Measurements from ENCODE around the gene MRPL3.
A peak's percentile ranks its signal among the peaks of the same experiment; 100 is the strongest.

MRPL3 gene

GRCh38 chr3:131502530-131503319, at the start of gene MRPL3:
Gene MRPL3 (minus strand): TSS chr3:131502971. CDS start chr3:131502821, 150 bp downstream.
- peak; percentile 94 for DNase-seq

DNA sequence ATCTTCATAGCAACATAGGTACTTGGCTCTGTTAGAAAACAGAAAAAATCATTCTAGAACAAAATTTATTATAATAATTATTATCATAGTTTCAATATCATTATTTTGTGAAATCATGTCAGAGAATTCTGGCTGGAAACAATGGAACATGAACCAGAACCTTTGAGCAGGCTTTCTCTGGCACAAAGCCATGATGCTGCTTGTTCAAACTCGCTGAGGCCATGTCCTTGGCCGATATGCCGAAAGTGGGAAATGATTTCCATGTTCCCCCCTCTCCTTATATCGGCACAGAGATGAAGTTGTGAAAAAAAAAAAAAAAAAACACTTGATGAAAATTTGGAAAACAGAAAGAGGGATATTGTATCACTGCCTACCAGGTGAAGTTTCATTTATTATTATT, 49.0 kb upstream of the MRPL3 start:
- peak; percentile 43 for DNase-seq

GRCh38 chr3:131550562-131551465, 48.0 kb upstream of the MRPL3 start:
- DNase-seq, result peak; percentile 37

DNA sequence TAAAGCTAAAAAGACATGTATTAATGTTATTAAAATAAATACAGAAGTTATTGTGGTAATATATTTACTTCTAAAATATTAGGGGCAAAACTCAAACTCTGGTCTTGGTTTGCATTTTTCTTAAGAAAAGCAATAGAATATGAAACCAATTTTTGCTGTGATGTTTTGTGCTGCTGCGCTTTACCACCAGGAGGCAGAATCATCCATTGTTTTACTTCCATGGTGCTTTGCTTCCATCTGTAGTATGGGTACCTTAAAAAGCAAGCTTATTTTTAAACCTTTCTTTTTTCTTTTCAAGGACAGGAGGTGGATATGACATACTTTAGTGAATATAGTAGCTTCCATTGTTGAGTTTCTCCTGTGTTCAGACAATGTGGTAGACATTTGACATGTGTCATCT, 46.6 kb upstream of the MRPL3 start:
- DNase-seq, result no peak

DNA sequence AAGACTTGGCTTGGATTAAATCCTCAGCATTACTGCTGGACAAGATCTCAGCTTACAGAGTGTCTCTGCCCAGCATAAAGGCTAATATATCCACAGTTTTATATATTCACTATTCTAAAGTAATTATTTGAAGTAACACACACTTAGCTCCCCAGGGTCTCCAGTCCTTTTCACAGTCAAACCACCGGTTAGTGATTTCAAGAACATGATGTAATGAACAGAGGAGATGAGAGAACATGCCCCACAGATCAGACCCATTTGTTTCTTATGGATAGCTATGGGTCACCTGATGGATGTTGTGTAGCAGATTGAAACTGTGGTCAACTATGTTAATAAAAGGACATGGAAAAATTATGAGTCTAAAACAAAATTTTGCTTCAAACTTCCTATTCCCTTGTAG, 44.8 kb upstream of the MRPL3 start:
- no peak for DNase-seq

DNA sequence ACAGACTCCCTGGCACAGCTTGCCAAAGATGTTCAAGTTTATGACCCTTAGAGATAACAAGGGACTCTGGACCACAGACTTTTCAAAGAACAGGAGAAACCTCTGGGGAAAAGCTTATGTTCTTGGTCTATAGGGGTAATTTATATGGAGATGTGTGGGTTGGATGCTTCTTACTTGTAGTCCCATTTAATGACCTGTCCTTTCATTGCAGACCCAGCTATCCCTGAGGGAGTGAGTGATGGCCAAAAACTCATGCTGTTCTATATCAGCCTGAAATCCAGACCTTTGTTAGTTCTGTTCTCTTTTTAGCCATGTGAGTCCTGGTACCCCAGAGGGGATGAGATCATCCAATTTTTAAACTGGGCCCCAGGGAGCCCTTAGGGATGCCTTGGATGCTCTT, 43.7 kb upstream of the MRPL3 start:
- no peak for DNase-seq

DNA sequence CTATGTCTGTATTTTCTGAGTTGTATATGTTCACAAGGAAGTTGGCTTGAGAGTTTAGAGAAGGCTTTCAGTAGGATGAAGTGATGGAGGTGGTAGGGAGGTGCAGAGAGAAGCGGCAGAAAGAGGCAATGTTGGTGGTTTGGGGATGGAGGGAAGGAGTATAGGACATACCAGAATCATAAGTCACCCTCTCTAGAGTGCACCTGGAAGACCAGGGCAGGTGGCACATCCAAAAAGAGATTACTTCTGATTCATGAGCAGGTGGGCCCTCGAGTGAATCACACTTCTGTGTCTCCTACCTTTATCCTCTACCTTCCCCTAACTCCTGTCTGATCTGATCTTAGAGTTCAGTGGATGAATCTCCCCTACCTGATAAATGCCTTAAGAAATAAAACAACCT, 41.8 kb upstream of the MRPL3 start:
- no peak for DNase-seq

- no peak for DNase-seq
These were observed 40.9 kb upstream of the MRPL3 start for GRCh38 chr3:131543714-131544113.

DNA sequence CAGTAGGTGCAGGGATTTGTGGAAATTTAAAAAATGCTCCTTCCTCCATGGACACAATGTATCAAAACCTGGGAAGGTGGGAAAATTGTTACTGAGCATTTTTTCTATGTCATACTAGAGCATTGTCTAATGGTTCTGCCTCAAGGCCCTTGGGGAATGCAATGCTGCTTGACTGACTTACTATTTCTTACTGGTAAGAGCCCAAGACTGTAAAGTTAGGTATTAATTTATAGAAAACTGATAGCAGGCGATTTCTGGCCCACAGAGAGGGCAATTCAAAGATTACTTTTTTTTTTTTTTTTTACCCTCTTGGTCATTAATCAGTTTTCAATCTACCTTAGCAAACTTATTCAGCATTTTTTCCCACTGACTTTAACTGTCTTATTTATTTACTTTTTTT, 38.5 kb upstream of the MRPL3 start:
- no peak for DNase-seq

DNA sequence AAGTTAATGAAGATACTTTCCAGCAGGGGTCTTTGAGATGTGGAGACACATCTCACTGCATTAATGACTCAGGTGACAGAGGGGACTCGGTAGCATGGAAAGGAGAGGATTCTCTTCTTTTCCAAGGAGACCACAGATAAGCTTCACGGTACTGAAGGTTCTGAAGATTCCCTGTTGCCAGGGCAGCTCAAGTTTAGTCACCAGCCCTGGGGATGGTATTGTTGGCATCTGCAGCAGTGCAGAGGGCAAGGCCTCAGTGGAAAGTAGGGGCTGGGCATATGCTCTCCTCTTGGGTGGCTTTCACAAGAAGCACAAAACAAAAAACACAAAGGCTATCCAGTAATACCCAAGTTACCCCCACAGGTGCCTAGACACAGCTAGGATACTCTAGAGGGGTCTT, 38.0 kb upstream of the MRPL3 start:
- no peak for DNase-seq

DNA sequence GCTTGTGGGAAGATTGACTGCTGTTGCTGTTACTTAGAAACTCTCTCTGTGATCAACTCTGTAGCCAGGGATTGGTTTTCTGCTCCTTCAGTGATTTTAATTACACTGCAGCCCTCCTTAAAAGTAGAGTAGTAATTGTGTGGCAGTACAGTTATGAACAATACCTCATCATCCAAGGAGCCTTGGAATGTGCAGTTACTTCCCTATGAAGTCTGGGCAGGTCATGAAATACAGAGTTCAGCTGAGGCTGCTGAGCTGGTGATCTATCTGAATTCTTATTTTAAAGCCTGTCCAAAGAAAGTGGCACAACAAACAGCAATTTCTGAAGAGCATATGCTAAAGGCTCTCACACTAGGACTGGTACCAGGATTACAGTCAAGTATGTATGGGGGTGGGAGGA, 37.4 kb upstream of the MRPL3 start:
- DNase-seq, result no peak

DNA sequence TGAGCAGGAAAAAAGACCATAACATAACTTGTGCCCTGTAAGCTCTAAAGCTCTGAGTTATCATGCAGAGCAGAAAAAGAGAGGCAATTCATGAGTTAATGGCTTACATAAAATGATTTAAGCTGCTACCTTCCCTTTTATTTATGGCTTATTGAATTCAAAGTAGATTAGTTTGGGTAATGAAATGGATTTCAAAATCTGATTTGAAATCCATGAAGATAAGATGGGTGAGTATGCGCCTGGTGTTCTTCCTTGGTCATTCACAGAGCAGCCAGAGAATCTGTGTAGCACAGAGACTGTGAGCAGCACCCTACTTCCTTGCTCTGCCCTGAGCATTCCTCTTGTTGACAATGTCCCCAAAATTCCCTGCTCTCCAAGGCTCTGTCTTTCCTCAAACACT, 36.2 kb upstream of the MRPL3 start:
- DNase-seq, result no peak

GRCh38 chr3:131537531-131537930, 34.8 kb upstream of the MRPL3 start:
- no peak for DNase-seq

- no peak for DNase-seq
These were observed 32.8 kb upstream of the MRPL3 start for GRCh38 chr3:131535596-131535995.

GRCh38 chr3:131535131-131535530, 32.4 kb upstream of the MRPL3 start:
- DNase-seq, result no peak

GRCh38 chr3:131532645-131533044, 29.9 kb upstream of the MRPL3 start:
- no peak for DNase-seq

- DNase-seq, result no peak
These were observed 28.1 kb upstream of the MRPL3 start for GRCh38 chr3:131530843-131531242.

GRCh38 chr3:131530388-131530787, 27.6 kb upstream of the MRPL3 start:
- DNase-seq, result no peak

- no peak for DNase-seq
These were observed 24.1 kb upstream of the MRPL3 start for GRCh38 chr3:131526801-131527347.

DNA sequence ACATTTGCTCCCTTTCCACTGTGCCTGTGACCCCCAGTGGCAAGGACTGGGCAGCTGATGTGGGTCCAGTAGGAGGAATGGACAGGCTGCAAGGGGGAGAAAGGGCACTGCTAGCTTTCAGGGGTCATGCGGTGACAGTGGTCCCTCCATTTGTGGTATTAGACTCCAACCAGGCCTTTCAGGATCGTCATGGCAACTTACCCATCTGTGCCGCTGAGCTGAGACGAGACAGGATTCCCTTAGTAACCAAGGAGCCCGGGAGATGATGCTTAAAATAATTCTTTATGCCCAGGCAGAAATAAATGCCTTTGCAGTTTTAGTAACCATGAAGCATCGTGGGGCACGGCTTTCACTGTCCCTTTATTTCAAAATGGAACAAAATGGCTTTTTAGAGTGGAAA, 15.9 kb upstream of the MRPL3 start:
- DNase-seq, result no peak

- no peak for DNase-seq
These were observed 2.6 kb upstream of the MRPL3 start for GRCh38 chr3:131505421-131505820.

DNA sequence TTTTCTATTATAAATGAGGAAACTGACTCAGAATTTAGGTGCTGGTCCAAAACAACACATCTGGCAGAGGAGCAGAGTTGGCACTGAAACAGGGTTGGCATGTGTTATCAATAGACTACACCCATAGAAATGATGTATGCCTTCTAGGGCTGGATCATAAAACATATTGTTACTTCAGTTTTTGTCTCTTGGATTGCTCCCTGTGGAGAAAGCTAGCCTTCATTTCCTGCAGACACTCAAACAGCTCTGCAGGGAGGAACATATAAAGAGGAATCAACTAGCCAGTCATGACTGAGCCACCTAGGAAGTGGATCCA, 507 bp upstream of the MRPL3 start:
- DNase-seq, result no peak

DNA sequence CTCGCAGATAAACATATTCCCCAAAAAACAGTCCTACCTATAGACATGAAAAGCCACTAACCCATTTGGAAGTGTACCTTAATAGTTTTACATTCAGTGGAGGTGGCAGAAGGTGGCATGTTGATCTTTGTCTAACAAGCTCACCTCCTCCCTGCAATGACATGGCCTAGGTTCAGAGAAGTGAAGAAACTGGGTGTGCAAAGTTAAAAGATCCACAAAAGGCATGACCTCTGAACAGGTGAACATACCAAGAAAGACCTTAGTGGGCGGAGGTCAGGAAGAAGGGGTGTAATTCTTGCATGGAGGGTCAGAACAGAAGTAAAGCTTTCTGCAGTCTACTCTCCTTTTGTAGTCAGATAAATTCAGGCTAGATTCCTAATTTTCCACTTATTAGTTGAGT, 822 bp downstream of the MRPL3 start:
- DNase-seq, result no peak

GRCh38 chr3:131494706-131495105, 8.1 kb downstream of the MRPL3 start:
- no peak for DNase-seq
